Dermis blood vessel endothelial cell (primary cell): Measurements from ENCODE around the gene CEP78. TPM values are rescaled to one million over a fixed set of nuclear protein-coding genes. Genes with fewer than 3 reads are reported as not detected.
"Not testable (repeated sequence)": the region's sequence is repeated elsewhere in the genome, so short reads cannot be mapped to it uniquely, and the experiment has no call there.

ENCODE experiments used
- DNase-seq: peaks from one replicate; pipeline ENCODE4 v3.0.0; 2010
- total RNA-seq: library from RNA; depleted of rRNA; stranded (reverse); fragments of >200 nt; gene quantifications from 2 replicates; pipeline ENCODE4 v1.2.3, GENCODE V29; 2014

The CEP78 gene, protein sequence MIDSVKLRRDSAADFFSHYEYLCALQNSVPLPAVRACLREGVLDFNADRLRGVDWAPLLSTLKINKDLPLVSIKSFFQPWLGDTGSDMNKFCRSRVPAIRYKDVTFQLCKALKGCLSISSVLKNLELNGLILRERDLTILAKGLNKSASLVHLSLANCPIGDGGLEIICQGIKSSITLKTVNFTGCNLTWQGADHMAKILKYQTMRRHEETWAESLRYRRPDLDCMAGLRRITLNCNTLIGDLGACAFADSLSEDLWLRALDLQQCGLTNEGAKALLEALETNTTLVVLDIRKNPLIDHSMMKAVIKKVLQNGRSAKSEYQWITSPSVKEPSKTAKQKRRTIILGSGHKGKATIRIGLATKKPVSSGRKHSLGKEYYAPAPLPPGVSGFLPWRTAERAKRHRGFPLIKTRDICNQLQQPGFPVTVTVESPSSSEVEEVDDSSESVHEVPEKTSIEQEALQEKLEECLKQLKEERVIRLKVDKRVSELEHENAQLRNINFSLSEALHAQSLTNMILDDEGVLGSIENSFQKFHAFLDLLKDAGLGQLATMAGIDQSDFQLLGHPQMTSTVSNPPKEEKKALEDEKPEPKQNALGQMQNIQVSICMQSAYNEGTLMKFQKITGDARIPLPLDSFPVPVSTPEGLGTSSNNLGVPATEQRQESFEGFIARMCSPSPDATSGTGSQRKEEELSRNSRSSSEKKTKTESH
- 18.5 and 29.8 TPM in 2 replicates for total RNA-seq

DNA sequence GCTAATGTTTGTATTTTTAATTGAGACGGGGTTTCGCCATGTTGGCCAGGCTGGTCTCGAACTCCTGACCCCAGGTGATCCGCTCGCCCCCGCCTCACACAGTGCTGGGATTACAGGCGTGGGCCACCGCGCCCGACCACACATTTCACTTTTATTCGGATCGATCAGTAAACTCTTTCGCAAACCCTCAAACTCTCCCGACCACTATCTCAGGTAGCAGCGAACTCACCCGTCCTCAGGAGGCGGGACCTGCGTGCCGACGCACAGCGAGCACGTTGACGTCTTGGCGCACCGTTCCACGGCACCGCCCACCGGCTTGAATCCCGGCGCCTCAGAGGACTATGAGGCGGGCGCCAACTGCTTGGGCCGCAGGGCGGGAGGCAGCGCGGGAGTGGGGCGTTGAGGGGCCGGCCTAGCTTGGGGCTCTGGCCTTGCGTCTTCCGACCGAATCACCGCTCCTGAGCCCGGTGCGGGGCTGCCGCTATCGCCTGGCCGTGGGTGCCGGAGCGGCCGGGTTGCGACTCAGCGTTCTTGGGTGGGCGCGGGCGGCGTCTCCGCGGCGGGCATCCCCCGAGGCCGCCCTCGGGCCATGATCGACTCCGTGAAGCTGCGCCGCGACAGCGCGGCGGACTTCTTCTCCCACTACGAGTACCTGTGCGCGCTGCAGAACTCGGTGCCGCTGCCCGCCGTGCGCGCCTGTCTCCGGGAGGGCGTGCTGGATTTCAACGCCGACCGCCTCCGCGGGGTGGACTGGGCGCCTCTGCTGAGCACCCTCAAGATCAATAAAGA is at the start of gene CEP78:
CEP78 (plus strand) TSS at position 314 of the 789 bp plus-strand sequence; CDS start at position 590, 276 bp downstream.
- DNase-seq, result peak; percentile 97

DNA sequence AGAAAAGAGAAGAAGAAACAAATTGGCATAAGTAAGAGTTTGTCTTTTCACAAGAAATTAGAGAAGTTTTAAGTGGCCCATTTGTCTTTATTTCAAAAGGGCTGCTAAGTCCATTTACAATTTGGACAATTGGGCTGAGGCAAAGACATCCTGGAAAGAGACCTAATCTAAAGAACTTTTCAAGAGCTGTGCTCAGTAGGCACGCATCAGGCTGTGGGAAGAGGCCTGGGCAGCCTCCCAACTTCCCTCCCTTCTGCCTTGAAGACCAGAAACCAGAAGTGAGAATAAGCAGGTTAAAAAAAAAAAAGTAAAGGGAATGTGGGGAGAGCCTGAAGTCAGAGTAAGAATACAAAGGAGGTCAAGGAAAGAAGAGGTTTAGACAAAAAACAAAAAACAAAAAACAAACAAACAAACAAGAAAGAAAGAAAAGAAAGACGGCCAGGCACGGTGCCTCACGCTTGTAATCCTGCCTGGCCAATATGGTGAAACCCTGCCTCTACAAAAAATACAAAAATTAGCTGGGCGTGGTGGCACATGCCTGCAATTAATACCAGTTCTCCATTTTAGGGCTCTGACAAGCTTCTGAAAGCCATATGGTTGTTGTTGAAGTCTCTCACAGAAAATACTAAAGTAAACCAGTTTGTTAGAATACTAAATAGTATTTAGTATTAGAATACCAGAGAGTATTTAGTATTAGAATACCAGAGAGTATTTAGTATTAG is 48.0 kb upstream of the CEP78 start:
- no peak for DNase-seq

DNA sequence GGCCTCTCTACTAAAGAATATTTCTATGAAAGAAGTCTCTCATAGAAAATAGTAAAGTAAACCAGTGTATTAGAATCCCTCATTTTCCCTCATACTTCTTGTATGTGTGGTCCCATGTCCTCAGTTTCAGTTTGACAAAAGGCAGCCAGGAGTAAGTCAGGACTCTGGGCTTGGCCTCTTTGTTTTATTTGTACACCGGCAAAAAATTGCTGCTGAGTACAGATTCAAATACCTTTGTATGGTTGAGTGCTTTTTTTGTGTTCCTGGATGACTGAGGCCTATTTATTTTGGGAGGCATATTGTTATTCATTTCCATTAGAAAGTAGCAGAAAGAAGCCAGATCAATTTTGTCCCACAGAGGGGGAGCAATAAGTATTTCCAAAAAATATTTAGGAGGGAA is 47.3 kb upstream of the CEP78 start:
- DNase-seq, result no peak

DNA sequence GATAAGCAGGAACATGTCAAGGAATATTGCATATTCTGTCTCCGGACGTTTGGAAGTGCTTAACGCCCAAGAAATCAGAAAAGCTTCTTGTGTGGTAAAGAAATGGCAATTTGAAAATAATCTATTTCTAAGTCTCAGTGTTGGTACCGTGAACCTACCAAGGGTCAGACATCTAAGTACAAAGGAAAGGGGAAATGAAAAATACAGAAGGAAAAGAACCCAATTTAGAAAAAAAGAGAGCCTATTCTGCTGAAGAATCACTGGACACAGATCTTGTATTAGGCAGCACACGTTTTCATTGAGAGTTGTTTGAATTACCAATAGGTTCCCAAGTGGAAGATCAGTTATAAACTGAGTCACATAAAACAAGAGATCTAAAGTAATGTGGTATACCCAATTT is 46.9 kb upstream of the CEP78 start:
- no peak for DNase-seq

DNA sequence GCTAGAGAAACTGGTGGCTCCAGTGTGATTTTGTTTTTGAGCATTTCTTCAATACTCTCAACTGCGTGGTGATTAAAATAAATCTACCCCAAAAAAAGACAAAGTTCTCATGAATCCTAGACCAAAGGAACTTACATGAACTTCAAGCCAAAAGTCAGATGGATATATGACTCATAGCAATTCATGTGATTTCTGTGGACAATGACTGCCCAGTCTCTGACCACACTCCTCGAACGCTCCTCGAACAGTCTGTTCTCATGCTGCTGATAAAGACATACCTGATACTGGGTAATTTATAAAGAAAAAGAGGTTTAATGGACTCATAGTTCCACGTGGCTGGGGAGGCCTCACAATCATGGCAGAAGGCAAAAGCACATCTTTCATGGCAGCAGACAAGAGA is 46.4 kb upstream of the CEP78 start:
- DNase-seq, result peak; percentile 42

DNA sequence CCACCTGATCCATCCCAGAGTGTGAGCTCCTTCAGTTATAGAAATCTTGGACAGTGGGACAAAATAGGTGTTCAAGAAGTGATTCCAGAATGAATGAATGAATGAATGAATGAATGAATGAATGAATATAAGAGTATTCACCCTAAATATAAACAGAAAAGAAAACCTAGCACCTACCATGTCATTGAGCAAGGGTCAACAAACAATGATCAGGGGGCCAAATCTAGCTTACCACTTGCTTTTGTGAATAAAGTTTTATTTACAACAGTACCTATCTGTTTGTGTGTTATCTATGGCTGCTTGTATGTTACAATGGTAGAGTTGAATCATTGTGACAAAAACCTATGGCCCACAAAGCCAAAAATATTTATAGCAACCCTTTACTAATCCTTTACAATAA is 43.9 kb upstream of the CEP78 start:
- DNase-seq, result no peak

DNA sequence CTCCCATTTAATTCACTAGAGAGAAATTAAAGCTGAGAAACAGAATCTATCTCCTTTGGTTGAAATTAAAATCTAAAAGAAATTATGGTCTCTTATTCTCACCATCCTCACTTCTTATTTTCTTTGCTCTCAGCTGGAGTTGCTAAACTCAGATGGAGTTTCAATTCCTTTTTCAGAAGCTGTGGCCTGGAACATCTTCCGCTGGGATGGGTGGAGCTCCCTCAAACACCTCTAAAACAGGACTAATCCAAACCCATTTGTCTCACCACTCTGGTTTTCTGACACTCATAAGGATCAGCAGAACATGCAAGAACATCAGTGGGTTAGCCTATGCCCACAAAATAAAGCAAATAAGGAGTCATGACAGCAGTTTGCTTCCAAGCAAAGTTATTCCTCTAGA is 39.6 kb upstream of the CEP78 start:
- DNase-seq, result no peak

DNA sequence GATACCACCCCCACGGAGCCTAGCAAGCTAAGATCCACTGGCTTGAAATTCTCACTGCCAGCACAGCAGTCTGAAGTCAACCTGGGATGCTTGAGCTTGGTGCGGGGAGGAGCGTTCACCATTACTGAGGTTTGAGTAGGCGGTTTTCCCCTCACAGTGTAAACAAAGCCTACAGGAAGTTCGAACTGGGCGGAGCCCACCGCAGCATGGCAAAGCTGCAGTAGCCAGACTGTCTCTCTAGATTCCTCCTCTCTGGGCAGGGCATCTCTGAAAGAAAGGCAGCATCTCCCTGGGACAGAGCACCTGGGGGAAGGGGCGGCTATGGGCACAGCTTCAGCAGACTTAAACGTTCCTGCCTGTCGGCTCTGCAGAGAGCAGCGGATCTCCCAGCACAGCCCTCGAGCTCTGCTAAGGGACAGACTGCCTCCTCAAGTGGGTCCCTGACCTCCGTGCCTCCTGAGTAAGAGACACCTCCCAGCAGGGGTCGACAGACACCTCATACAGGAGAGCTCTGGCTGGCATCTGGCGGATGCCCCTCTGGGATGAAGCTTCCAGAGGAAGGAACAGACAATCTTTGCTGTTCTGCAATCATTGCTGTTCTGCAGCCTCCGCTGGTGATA is 34.6 kb upstream of the CEP78 start:
- DNase-seq, result peak; percentile 55

DNA sequence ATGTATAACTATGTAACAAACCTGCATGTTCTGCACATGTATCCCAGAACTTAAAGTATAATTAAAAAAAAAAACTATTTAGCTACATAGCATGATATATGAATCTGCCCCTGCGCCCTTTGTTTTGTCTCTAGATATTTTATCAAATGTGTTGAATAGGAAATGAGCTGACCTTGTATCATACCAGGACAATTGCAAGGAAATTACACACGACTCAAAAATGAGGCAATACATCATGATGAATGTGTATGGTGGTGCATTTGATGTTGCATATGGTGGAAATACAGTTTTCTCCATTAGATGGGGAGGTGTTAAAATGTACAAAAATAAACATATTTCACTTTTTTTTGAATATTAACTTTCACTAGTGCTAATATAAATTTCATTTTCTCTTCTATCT is 28.6 kb upstream of the CEP78 start:
- DNase-seq, result peak; percentile 89

DNA sequence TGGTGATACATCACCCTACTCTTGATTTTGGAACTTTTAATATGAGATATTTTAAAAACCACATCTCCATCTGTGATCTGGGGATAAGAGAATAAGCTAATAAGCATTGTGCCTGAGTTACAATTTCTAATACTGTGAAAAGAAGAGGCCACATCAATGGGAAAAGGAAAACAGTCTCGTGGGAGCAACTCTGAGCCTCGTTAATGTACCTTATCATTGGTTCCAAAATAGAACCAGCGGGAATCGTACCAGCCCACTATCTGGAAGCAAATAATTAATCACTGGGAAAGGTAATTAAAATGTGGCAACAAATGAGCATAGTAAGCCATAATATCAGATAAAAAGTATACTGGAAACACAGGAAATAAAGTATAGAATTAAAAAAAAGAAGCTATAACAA is 28.0 kb upstream of the CEP78 start:
- DNase-seq, result no peak

DNA sequence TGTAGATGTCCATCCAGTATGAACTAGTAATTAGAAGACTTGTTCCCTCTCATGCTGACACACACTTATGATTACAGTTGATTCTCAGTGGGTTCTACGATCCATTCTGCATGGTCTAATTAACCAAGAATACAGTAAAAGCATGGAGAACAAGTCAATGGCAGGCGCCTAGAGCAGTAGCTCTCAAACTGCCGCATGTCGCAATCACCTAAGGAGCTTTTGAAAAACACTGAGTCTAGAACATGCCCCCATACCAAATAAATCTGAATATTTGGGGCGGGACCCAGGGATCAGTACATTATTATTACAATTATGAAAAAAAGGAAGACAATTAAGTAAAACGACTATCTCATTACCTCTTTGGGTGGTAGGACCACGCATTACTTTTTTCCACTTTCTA is 26.7 kb upstream of the CEP78 start:
- DNase-seq, result no peak

DNA sequence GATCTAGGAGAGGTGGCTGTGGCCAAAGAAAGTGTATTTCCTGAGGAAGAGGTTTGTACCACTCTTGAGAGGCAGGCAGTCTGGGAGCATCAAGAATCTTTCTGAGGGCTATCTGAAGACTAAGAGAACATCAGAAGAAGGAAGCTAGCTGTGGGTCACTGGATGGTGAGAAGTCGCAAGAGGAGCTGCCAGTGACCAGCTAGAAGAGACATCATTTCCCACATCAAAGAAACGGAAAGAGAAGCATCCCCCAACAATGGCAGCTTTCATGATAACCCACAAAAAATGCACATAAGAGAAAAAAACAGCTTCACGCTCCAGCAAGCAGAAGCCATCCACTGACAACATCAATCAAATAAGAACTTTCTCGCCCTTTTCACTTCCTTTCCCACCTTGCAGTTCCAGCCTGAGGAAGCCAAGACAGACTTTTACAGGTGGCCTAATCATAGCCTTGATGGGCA is 25.0 kb upstream of the CEP78 start:
- no peak for DNase-seq

DNA sequence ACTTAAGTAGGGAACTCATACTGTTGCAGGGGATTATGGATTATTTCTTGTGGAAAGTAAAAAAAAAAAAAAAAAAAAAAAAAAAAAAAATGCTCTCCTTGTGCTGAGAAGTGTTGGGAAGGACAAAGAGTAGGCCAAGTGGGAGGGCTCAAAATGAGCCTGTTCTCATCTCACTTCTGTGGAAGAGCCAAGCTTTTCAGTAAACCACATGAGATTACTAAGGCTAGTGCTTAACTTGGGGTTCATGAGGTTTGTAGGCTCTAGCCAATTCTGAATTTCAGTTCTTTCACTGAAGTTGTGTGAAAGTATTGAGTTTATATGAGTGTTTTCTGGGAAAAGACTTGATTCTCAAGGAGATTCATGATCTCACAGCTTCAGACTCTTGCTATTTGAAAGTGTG is 23.0 kb upstream of the CEP78 start:
- DNase-seq, result no peak

DNA sequence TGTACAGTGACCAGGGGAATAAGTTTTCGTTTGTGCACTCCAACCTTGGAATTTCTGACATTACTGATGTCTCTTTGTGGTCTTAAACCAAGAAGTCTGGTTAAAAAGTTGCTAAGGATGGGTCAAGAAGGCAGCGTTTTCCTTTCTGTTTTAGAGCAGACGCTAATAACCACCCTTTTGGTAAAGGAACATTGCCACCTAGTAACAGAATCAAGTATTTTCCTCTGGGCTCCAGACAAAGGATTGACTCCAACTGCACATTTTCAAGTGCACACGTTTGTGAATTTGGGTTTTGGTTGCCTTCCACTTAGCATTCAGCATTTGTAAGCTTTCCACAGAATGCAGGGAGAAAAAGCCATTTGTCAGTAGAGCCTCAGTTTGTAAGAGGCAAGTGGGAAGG is 22.2 kb upstream of the CEP78 start:
- DNase-seq, result peak; percentile 73

DNA sequence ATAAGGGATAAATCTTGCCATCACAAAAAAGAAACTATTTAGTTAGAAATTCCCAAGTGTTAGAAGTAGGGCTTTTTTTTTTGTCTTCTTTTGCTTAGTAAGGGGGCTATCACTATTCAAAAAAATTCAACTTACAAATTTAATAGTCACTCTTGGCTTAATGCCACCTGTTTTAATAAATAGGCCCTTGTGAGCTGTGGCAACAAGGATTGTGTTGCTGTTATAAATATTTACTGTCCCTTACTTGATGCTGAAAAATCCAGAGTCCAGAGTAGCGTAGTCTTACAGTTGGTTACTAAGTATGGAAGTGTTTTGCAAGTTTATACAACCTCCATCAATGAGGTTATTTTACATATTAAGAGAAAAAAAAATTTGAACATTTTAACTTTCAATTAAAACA is 21.4 kb upstream of the CEP78 start:
- DNase-seq, result no peak

DNA sequence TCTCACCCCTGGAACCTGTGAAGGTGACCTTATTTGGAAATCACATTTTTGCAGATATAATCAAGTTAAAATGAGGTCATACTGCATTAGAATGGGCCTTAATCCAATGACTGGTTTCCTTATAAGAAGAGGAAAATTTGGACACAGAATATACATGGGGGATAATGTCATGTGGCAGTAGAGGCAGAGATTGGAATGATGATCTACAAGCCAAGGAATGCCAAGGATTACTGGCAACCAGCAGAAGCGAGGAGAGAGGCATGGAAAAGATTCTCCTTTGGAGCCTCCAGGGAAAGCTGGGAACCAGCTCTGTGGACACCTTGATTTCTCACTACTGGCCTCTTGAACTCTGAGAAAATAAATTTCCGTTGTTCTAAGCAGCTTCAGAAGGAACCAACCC is 20.2 kb upstream of the CEP78 start:
- no peak for DNase-seq

DNA sequence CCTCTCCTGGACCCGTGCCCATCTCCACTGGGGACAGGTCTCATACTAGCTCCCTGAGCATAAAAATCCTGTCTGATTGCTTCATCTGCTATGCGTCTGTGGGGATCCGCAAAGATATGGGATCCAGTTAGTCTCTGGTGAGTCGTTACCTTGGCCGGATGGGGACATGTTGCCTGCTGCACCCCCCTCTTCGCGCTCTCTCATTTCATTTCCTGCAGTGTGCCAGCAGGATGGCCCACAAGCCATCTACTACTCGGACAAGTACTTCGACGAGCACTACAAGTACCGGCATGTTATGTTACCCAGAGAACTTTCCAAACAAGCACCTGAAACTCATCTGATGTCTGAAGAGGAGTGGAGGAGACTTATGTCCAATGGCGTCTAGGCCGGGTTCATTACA is 17.0 kb upstream of the CEP78 start:
- no peak for DNase-seq

DNA sequence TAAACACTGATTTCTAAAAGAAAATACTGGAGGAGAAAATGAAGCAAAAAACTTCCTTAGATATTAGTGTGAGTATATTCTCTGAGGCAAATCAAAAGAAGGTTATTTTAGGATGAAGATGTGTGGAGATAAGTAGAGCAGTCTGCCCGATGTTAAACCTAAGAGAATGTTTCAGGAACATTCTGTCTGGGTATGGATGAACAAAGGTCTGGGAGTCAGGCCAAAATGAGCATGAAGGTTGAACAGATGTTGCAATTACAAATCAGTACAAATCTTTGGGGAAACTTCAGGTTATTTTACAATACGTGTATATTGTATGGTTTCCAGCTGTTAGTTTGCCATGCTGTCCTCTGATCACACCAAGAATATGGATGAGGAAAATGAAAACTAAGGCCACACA is 14.4 kb upstream of the CEP78 start:
- DNase-seq, result no peak

DNA sequence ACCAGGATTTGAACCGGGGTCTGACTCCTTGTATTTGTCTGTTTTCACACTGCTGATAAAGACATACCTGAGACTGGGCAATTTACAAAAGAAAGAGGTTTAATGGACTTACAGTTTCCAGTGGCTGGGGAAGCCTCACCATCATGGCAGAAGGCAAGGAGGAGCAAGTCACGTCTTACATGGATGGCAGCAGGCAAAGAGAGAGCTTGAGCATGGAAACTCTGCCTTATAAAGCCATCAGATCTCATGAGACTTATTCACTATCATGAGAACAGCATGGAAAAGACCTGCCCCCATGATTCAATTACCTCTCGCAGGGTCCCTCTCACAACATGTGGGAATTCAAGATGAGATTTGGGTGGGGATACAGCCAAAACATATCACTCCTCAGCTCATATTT is 14.0 kb upstream of the CEP78 start:
- DNase-seq, result not testable (repeated sequence)

DNA sequence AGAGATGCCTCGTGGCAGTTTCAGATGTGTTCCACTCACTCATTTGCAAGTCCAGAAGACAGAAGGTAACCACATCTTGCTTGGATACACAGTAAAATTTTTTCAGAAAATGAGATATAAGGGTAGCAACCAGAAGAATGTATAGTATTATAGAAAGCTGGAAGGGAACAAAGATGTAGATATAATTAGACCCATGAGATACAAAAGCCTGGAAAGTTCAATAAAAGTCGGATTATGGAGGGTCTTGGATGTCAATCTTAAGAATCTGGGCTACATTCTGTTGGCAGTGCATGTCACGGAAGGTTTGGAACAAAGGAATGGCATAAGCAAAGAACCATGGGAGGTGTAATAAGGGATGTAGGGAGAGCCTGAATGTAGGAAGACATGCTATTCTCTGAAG is 5.1 kb upstream of the CEP78 start:
- no peak for DNase-seq

DNA sequence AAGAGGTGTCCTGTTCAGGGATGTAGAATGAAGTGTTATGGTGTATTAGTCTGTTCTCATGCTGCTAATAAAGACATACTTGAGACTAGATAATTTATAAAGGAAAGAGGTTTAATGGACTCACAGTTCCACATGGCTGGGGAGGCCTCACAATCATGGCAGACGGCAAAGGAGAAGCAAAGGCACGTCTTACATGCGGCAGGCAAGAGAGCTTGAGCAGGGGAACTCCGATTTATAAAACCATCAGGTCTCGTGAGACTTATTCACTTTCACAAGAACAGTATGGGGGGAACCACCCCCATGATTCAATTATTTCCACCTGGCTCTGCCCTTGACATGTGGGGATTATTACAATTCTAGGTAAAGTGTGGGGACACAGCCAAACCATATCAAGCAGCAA is 3.4 kb upstream of the CEP78 start:
- DNase-seq, result not testable (repeated sequence)

DNA sequence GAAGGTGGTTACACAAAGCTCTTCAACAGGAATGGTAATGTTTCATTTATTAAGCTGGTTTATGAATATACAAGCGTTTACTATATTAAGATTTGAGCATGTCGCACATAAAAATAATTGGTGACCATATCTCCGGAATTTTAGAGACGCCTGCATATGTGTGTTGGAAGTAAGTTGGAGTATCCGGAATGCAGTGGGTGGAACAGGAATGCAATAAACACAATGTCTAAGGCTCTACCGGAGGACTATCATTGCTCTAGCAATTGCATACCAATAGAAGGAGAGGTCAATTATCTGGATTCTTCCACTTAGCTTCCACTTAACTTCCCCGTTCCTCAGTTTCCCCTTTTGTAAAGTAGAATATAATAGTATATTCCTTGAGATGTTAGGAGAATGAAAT is 1.1 kb upstream of the CEP78 start:
- peak; percentile 36 for DNase-seq
